Endodermal cell (in vitro differentiated cells): ENCODE results near the gene SPNS3. TPM values are rescaled to one million over a fixed set of nuclear protein-coding genes. Genes with fewer than 3 reads are reported as not detected.

Experiments used
- DNase-seq: peaks from one replicate; pipeline ENCODE4 v3.0.0-alpha.2; 2017
- H3K27ac ChIP-seq: 2 replicates; pipeline ENCODE4 v1.5.1; 2013; ENCODE audit warnings: mild to moderate bottlenecking, low read depth, low read length, moderate library complexity
- H3K27me3 ChIP-seq: 2 replicates; pipeline ENCODE4 v1.6.1; 2013; ENCODE audit warnings: mild to moderate bottlenecking, low read length, moderate library complexity; ENCODE audit not compliant: insufficient read depth, control insufficient read depth, poor library complexity, severe bottlenecking
- H3K36me3 ChIP-seq: 2 replicates; pipeline ENCODE4 v1.7.0; 2013; ENCODE audit warnings: mild to moderate bottlenecking, low read length, moderate library complexity; ENCODE audit not compliant: control insufficient read depth, insufficient read depth
- H3K4me1 ChIP-seq: one replicate; pipeline ENCODE4 v1.7.0; 2013; ENCODE audit warnings: low read length; ENCODE audit not compliant: control insufficient read depth, insufficient read depth
- H3K4me3 ChIP-seq: 2 replicates; pipeline ENCODE4 v1.5.1; 2013; ENCODE audit warnings: mild to moderate bottlenecking, low read length, moderate library complexity
- H3K9ac ChIP-seq: 2 replicates; pipeline ENCODE4 v1.6.1; 2013; ENCODE audit warnings: mild to moderate bottlenecking, low read length, moderate library complexity; ENCODE audit not compliant: poor library complexity, severe bottlenecking; ENCODE audit errors: extremely low read depth
- H3K9me3 ChIP-seq: 2 replicates; pipeline ENCODE4 v1.6.1; 2013; ENCODE audit warnings: mild to moderate bottlenecking, low read length, moderate library complexity; ENCODE audit not compliant: control insufficient read depth
- H3K27ac Mint-ChIP-seq: 2 replicates; pipeline ENCODE4 v1.8.0; 2020; ENCODE audit warnings: mixed read lengths
- H3K27me3 Mint-ChIP-seq: 2 replicates; pipeline ENCODE4 v1.8.0; 2021; ENCODE audit warnings: mild to moderate bottlenecking, mixed read lengths; ENCODE audit not compliant: insufficient read depth
- H3K36me3 Mint-ChIP-seq: 2 replicates; pipeline ENCODE4 v1.8.0; 2020; ENCODE audit warnings: low read depth, mixed read lengths
- H3K4me1 Mint-ChIP-seq: 2 replicates; pipeline ENCODE4 v1.8.0; 2020; ENCODE audit warnings: mixed read lengths
- H3K4me3 Mint-ChIP-seq: 2 replicates; pipeline ENCODE4 v1.8.0; 2020; ENCODE audit warnings: mild to moderate bottlenecking, moderate library complexity, mixed read lengths
- H3K9me3 Mint-ChIP-seq: 2 replicates; pipeline ENCODE4 v1.8.0; 2020; ENCODE audit warnings: mild to moderate bottlenecking, mixed read lengths
- CTCF ChIP-seq: fragments of 200-600 bp; sonication (generic); conservative IDR thresholded peaks from 2 replicates; pipeline ENCODE4 v1.5.0; 2021; ENCODE audit warnings: antibody characterized with exemption, mild to moderate bottlenecking
- WGBS, 2 experiments: methylation state at CpG; one replicate each; pipeline versions ENCODE4 v1.1.5 to v1.1.7; 2013; ENCODE audit warnings: missing lambda C conversion rate in 2 of 2, mixed read lengths in 1 of 2; ENCODE audit not compliant: insufficient coverage in 1 of 2, insufficient read length in 1 of 2; 5-methylcytosine and 5-hydroxymethylcytosine counted together
- total RNA-seq, 2 donors: library from RNA; stranded (reverse); fragmentation: NEBNext Ultra II Directional in 1 of 2; extraction: Animal tissue kit (Norgen Biotek cat#: 25700) in 1 of 2; gene quantifications; 2 replicates in 1 of 2; 3 replicates in 1 of 2; pipeline ENCODE4 v1.2.1, GENCODE V29; 2021

SPNS3 gene
- total RNA-seq, 2 donors from 2014 or later, result not detected

GRCh38 chr17:4534928-4535666 lies 101.4 kb downstream of the SPNS3 start:
- 85 to 89% methylated on average over 13 to 27 of the region's 27 CpGs for WGBS, 2 experiments
- Histone ChIP-seq H3K9ac (no peak overlapping the region), H3K4me1 (no peaks in the 10 kb centered on the region), H3K36me3 (peaks cover 10% of the 10 kb centered on the region), H3K27ac (no peak overlapping the region), H3K4me3 (no peak overlapping the region), H3K27me3 (no peaks in the 10 kb centered on the region), H3K9me3 (no peaks in the 10 kb centered on the region)
- no peak for TF ChIP-seq CTCF
- H3K27ac Mint-ChIP-seq, result no peak overlapping the region
- DNase-seq, result peak; percentile 75
- no peak overlapping the region for H3K4me3 Mint-ChIP-seq
- H3K9me3 Mint-ChIP-seq, result no peaks in the 10 kb centered on the region
- peaks cover 5% of the 10 kb centered on the region for H3K4me1 Mint-ChIP-seq
- H3K36me3 Mint-ChIP-seq, result peaks cover 7% of the 10 kb centered on the region
- peaks cover 39% of the 10 kb centered on the region for H3K27me3 Mint-ChIP-seq

- peaks cover 33% of the 10 kb centered on the region for H3K27me3 Mint-ChIP-seq
- H3K27ac Mint-ChIP-seq, result no peak overlapping the region
Observed at GRCh38 chr17:4535667-4536258, 102.0 kb downstream of the SPNS3 start.

GRCh38 chr17:4536259-4536741 lies 102.6 kb downstream of the SPNS3 start:
- H3K36me3 ChIP-seq, result peaks cover 10% of the 10 kb centered on the region
- H3K27ac Mint-ChIP-seq, result no peak overlapping the region
- peaks cover 5% of the 10 kb centered on the region for H3K4me1 Mint-ChIP-seq
- peak overlapping the region; percentile 9 for H3K4me3 Mint-ChIP-seq
- H3K36me3 Mint-ChIP-seq, result peaks cover 10% of the 10 kb centered on the region
- H3K9me3 ChIP-seq, result no peaks in the 10 kb centered on the region
- no peak overlapping the region for H3K27ac ChIP-seq
- no peak overlapping the region for H3K4me3 ChIP-seq
- H3K27me3 ChIP-seq, result no peaks in the 10 kb centered on the region
- H3K27me3 Mint-ChIP-seq, result peaks cover 28% of the 10 kb centered on the region
- 55 to 69% methylated on average over 5 to 19 of the region's 19 CpGs for WGBS, 2 experiments
- DNase-seq, result no peak
- no peaks in the 10 kb centered on the region for H3K9me3 Mint-ChIP-seq
- TF ChIP-seq CTCF, result no peak
- H3K9ac ChIP-seq, result no peak overlapping the region
- H3K4me1 ChIP-seq, result no peaks in the 10 kb centered on the region

More at GRCh38 chr17:4535667-4536258, 102.0 kb downstream of the SPNS3 start:
- TF ChIP-seq CTCF, result no peak
- no peaks in the 10 kb centered on the region for H3K27me3 ChIP-seq
- WGBS, 2 experiments, result 74 to 81% methylated on average over 6 to 19 of the region's 19 CpGs
- Mint-ChIP-seq H3K4me1 (peaks cover 5% of the 10 kb centered on the region), H3K4me3 (peak overlapping the region; percentile 9), H3K9me3 (no peaks in the 10 kb centered on the region), H3K36me3 (peaks cover 7% of the 10 kb centered on the region)
- H3K36me3 ChIP-seq, result peaks cover 10% of the 10 kb centered on the region
- no peak overlapping the region for H3K4me3 ChIP-seq
- H3K27ac ChIP-seq, result no peak overlapping the region
- no peaks in the 10 kb centered on the region for H3K9me3 ChIP-seq
- no peaks in the 10 kb centered on the region for H3K4me1 ChIP-seq
- peak; percentile 83 for DNase-seq
- H3K9ac ChIP-seq, result no peak overlapping the region
